ENCODE measurements around the gene CALR. TPM values are rescaled to one million over a fixed set of nuclear protein-coding genes. Genes with fewer than 3 reads are reported as not detected.

Gene CALR
- polyA plus RNA-seq, 2 of the 4 experiments (the other 2 are of a cell fraction): 419 to 494 TPM

DNA sequence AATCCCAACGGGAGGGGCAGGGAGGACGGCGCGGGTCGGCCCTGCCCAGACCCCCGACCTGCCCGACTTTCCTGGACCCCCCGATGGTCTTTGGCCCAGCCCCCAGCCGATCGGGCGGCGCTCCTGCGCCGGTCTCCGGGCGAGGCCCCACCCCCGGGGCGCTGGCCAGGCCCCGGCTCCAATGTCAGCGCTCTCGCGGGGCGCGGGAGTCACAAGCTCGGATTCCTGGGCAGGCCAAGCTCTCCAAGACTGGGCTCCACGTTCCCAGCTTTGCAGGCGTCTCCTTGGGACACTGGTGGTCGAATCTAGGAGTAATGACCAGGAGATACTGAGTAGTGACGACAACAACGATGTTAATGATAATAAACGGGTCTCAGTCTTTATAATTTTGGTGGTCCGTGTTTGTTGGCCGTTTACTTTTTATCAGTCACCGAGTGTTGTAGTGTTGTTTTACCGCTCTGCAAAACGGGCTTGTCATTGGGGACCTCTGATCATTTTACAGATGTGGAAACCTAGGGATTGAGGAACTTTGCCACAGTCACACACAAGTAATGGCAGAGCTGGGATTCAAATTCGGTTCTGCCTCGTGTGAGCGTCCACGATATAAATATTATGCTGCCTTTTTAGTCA is 7.8 kb downstream of the CALR start:
- Histone ChIP-seq H3K27ac (peak overlapping the region; percentile 98 to 100), H3K9me3 (no peaks in the 10 kb centered on the region), H3K4me2 (peak overlapping the region; percentile 97), H3K4me1 (peaks cover 13% of the 10 kb centered on the region; the same call in 2 of the 3 replicates), H3K4me3 (peak overlapping the region; percentile 95)
- POLR2A ChIA-PET: interaction anchor here (0.6 to 0.9 kb wide), 2 partner anchors 8 to 10 kb away, joined by 3 read pairs; partner anchors contain the start of gene CALR
- under 1% methylated on average over 22 of the region's 40 CpGs for WGBS (ENCODE audit: missing lambda C conversion rate)
- no peak for FAIRE-seq
- ATAC-seq: peak; percentile 68 to 85
- DNase-seq (ENCODE audit: low read depth in 1 of 2, low spot score in 1 of 2): peak in 1 of 2 experiments; percentile 67
- TF ChIP-seq POLR2A (IDR thresholded peaks at IDR 0.05; ENCODE audit: low read length) (no peak), CHD2 (IDR thresholded peaks at IDR 0.05; ENCODE audit: low read length, partially characterized antibody) (peak; percentile 81), SMC3 (IDR thresholded peaks at IDR 0.05) (no peak), KDM5A (IDR thresholded peaks at IDR 0.05) (no peak), MAFK (IDR thresholded peaks at IDR 0.05; ENCODE audit: partially characterized antibody) (no peak), HOXB5 (CRISPR knock-in tag; IDR thresholded peaks at IDR 0.05) (no peak), KDM1A (IDR thresholded peaks at IDR 0.05; ENCODE audit: low read depth) (no peak)
- TF ChIP-seq, protein P1, sequence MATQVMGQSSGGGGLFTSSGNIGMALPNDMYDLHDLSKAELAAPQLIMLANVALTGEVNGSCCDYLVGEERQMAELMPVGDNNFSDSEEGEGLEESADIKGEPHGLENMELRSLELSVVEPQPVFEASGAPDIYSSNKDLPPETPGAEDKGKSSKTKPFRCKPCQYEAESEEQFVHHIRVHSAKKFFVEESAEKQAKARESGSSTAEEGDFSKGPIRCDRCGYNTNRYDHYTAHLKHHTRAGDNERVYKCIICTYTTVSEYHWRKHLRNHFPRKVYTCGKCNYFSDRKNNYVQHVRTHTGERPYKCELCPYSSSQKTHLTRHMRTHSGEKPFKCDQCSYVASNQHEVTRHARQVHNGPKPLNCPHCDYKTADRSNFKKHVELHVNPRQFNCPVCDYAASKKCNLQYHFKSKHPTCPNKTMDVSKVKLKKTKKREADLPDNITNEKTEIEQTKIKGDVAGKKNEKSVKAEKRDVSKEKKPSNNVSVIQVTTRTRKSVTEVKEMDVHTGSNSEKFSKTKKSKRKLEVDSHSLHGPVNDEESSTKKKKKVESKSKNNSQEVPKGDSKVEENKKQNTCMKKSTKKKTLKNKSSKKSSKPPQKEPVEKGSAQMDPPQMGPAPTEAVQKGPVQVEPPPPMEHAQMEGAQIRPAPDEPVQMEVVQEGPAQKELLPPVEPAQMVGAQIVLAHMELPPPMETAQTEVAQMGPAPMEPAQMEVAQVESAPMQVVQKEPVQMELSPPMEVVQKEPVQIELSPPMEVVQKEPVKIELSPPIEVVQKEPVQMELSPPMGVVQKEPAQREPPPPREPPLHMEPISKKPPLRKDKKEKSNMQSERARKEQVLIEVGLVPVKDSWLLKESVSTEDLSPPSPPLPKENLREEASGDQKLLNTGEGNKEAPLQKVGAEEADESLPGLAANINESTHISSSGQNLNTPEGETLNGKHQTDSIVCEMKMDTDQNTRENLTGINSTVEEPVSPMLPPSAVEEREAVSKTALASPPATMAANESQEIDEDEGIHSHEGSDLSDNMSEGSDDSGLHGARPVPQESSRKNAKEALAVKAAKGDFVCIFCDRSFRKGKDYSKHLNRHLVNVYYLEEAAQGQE (IDR thresholded peaks at IDR 0.05): peak; percentile 77
- CTCF ChIA-PET: interaction anchor here (2.7 kb wide), 1 partner anchor 19 kb away, joined by 10 read pairs; no protein-coding TSS in a partner anchor

DNA sequence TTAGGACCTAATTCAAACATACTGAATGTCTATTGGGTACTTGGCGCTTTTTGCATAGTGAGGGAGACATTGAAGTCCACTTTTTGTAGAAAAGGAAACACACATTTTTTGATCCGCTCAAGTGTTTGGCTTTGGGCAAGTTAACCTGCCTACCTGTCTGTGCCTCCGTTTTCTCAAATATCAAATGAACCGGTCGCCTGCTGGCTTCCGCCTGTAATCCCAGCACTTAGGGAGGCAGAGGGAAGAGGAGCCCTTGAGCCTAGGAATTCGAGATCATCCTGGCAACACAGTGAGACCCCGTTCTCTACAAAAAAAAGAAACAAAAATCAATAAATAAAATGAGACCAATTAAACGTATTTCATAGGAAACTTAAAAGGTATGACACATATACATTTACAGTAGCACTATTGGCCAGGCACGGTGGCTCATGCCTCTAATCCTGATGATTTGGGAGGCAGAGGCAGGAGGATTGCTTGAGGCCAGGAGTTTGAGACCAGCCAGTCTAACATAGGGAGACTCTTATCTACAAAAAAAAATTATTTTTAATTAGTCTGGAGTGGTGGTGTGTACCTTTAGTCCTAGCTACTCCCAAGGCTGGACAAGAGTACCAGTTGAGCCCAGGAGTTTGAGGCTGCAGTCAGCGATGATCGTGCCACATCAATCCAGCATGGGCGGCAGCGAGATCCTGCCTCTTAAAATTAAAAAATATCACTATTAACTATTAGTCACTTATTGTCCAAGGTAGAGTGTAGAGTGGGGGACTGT is 8.5 kb downstream of the CALR start:
- H3K4me2 ChIP-seq: peak overlapping the region; percentile 97
- TF ChIP-seq PHF8 (IDR thresholded peaks at IDR 0.05; ENCODE audit: borderline replicate concordance, low read depth) (no peak), CHD4 (IDR thresholded peaks at IDR 0.05; ENCODE audit: borderline replicate concordance) (no peak), CHD2 (IDR thresholded peaks at IDR 0.05; ENCODE audit: low read length, partially characterized antibody) (no peak), FOSL2 (IDR thresholded peaks at IDR 0.05) (no peak), FOSL2 (CRISPR knock-in tag; IDR thresholded peaks at IDR 0.05) (no peak)
- TF ChIP-seq, protein P2, sequence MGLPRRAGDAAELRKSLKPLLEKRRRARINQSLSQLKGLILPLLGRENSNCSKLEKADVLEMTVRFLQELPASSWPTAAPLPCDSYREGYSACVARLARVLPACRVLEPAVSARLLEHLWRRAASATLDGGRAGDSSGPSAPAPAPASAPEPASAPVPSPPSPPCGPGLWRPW (IDR thresholded peaks at IDR 0.05): no peak
- TF ChIP-seq, protein P3, sequence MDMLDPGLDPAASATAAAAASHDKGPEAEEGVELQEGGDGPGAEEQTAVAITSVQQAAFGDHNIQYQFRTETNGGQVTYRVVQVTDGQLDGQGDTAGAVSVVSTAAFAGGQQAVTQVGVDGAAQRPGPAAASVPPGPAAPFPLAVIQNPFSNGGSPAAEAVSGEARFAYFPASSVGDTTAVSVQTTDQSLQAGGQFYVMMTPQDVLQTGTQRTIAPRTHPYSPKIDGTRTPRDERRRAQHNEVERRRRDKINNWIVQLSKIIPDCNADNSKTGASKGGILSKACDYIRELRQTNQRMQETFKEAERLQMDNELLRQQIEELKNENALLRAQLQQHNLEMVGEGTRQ (IDR thresholded peaks at IDR 0.05): no peak
- peak overlapping the region; percentile 98 to 100 for H3K27ac ChIP-seq
- WGBS (ENCODE audit: missing lambda C conversion rate): 57% methylated on average over 14 of the region's 14 CpGs
- peak overlapping the region; percentile 95 for H3K4me3 ChIP-seq
- DNase-seq (ENCODE audit: low read depth in 1 of 2, low spot score in 1 of 2) (no peak), FAIRE-seq (no peak), ATAC-seq (no peak)
- CTCF ChIA-PET: interaction anchor here (1.3 to 2.7 kb wide), 2 partner anchors 18 to 147 kb away, joined by 3 to 10 read pairs; no protein-coding TSS in a partner anchor
- POLR2A ChIA-PET: interaction anchor here (0.6 to 0.9 kb wide), 2 partner anchors 9 to 10 kb away, joined by 3 read pairs; partner anchors contain the start of gene CALR
- peaks cover 13% of the 10 kb centered on the region; the same call in 2 of the 3 replicates for H3K4me1 ChIP-seq
- H3K9me3 ChIP-seq: no peaks in the 10 kb centered on the region
